ENCODE measurements around the gene ALKBH8. TPM values are rescaled to one million over a fixed set of nuclear protein-coding genes. Genes with fewer than 3 reads are reported as not detected.

Gene ALKBH8
- total and polyA plus RNA-seq, 12 donors = 2.2 to 7.8 (median 6.4) TPM

DNA sequence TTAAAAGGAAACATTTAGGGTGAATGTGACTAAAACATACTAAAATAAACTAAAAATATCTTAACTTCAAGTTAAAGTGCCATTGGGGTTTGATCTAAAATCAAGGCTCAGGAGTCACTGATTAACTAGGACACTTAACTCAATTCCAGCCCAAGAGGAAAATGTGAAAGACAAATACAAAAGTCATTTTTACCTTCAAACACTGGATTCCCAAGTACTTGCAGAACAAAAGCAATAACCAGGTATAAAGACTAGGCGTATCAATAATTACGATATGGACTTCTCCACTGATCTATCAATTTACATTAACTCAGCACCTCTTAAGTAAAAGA, 15.6 kb downstream of the ALKBH8 start:
- ATAC-seq = no peak

DNA sequence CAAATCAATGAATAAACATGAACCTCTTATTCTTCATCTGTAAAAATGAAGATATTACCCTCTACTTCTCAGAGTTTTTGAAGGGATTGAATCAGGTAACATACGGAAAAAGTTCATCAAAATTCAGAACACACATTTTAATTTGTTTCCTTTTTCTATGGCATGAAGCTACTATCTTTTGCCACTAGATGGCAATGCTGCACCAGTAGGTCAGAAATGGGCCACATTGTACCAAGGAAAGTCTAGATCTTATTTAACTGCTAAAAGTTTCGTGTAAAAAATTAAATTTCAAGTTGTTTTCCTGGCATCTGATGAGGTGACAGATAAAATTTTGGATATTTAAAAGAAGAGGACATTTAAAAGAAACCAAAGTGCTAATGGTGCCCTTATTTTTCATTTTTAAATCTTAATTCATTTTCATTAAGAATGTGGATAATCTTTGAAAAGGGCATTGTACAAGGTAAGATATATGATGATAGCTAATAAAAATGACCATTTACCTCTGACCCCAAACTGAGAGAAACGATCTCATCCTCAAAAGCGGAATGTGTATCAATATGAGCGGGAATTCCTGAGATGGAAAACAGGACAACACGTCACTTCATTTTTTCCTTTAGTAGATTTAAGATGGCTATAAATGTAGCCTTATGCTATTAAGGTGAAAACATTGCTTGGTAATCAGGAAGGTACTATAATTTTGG, 16.1 kb downstream of the ALKBH8 start:
- H3K4me1 ChIP-seq = no peaks in the 10 kb centered on the region
- intact Hi-C loops (cut with DNase I) = loop anchor here in 1 of 10 donors (5.0 kb wide), 1 partner anchor 37 kb away; no protein-coding TSS in a partner anchor
- no peak for ATAC-seq
- no peak overlapping the region for H3K27ac ChIP-seq
- no peak overlapping the region for H3K4me3 ChIP-seq
- DNase-seq = peak in 1 of 2 donors; percentile 14
- H3K36me3 ChIP-seq = peaks cover 0 to 70% (median 14%) of the 10 kb centered on the region in 9 donors
- H3K27me3 ChIP-seq = no peaks in the 10 kb centered on the region
- peak; percentile 66 to 89 (median 82) for TF ChIP-seq CTCF (IDR thresholded peaks at IDR 0.05)
- no peaks in the 10 kb centered on the region for H3K9me3 ChIP-seq
- WGBS, 2 donors = 74 to 81% methylated on average over 6 of the region's 6 CpGs

More for the DNA sequence above, 15.6 kb downstream of the ALKBH8 start:
- H3K27ac ChIP-seq = no peak overlapping the region
- no peaks in the 10 kb centered on the region for H3K4me1 ChIP-seq
- no peak overlapping the region for H3K4me3 ChIP-seq
- peaks cover 0 to 75% (median 14%) of the 10 kb centered on the region in 9 donors for H3K36me3 ChIP-seq
- no peaks in the 10 kb centered on the region for H3K9me3 ChIP-seq
- TF ChIP-seq CTCF (IDR thresholded peaks at IDR 0.05) = no peak
- DNase-seq = no peak
- intact Hi-C loops (cut with DNase I) = loop anchor here in 1 of 10 donors (5.0 kb wide), 1 partner anchor 38 kb away; no protein-coding TSS in a partner anchor
- 97 to 98% methylated on average over 2 of the region's 2 CpGs for WGBS, 2 donors
- H3K27me3 ChIP-seq = no peaks in the 10 kb centered on the region

- Histone ChIP-seq H3K9me3 (no peaks in the 10 kb centered on the region), H3K36me3 (peaks cover 0 to 63% (median 9%) of the 10 kb centered on the region in 9 donors), H3K27me3 (no peaks in the 10 kb centered on the region), H3K4me3 (no peak overlapping the region), H3K4me1 (no peaks in the 10 kb centered on the region), H3K27ac (no peak overlapping the region)
- WGBS, 2 donors = 87 to 90% methylated on average over 4 of the region's 4 CpGs
- no peak for DNase-seq
- no peak for TF ChIP-seq CTCF (IDR thresholded peaks at IDR 0.05)
- intact Hi-C loops (cut with DNase I) = loop anchor here in 1 of 10 donors (5.0 kb wide), 1 partner anchor 36 kb away; no protein-coding TSS in a partner anchor
- no peak for ATAC-seq
Measured at GRCh38 chr11:107547961-107548360, 17.6 kb downstream of the ALKBH8 start.

GRCh38 chr11:107545101-107545514, 20.4 kb downstream of the ALKBH8 start:
- WGBS, 2 donors = 82% methylated on average over 1 of the region's 1 CpG

More at GRCh38 chr11:107545101-107545514, 20.4 kb downstream of the ALKBH8 start:
- Histone ChIP-seq H3K4me1 (no peaks in the 10 kb centered on the region), H3K27me3 (no peaks in the 10 kb centered on the region), H3K27ac (no peak overlapping the region), H3K9me3 (no peaks in the 10 kb centered on the region), H3K36me3 (peaks cover 0 to 54% (median 0%) of the 10 kb centered on the region in 9 donors), H3K4me3 (no peak overlapping the region)
- intact Hi-C loops (cut with DNase I) = loop anchor here in 1 of 10 donors (5.0 kb wide), 1 partner anchor 33 kb away; no protein-coding TSS in a partner anchor
- DNase-seq (no peak), ATAC-seq (no peak)
- TF ChIP-seq CTCF (IDR thresholded peaks at IDR 0.05) = no peak

All from heart right ventricle (tissue), 16 donors.